Thoracic aorta (tissue), 2 donors: ENCODE measurements around the gene FBXO21. TPM values are rescaled to one million over a fixed set of nuclear protein-coding genes. Genes with fewer than 3 reads are reported as not detected.
"Not testable (repeated sequence)": the region's sequence is repeated elsewhere in the genome, so short reads cannot be mapped to it uniquely, and the experiment has no call there.

Source experiments
- ATAC-seq: fragments of 150-250 bp; one replicate; pipeline ENCODE4 v1.8.0; 2017; ENCODE audit warnings: low read depth; ENCODE audit not compliant: insufficient number of reproducible peaks, low FRiP score
- DNase-seq: peaks from one replicate; pipeline ENCODE4 v3.0.0-alpha.2; 2020; ENCODE audit warnings: low spot score
- H3K27ac ChIP-seq, 2 donors: fragments of 200-600 bp; sonication (generic); 1 replicate in 1 of 2; 2 replicates in 1 of 2; pipeline ENCODE4 v1.5.1; 2016; ENCODE audit warnings: mild to moderate bottlenecking in 2 of 2, moderate library complexity in 2 of 2
- H3K27me3 ChIP-seq: fragments of 200-600 bp; sonication (generic); replicated peaks from 2 replicates; pipeline ENCODE4 v1.6.0; 2016; ENCODE audit warnings: mild to moderate bottlenecking; ENCODE audit not compliant: insufficient read depth
- H3K36me3 ChIP-seq: fragments of 200-600 bp; sonication (generic); one replicate; pipeline ENCODE4 v1.5.1; 2016
- H3K4me1 ChIP-seq, 2 donors: fragments of 200-600 bp; sonication (generic); 1 replicate in 1 of 2; 2 replicates in 1 of 2; pipeline versions ENCODE4 v1.5.1 to v1.6.0; 2016; ENCODE audit warnings: low read depth in 2 of 2, mild to moderate bottlenecking in 1 of 2; ENCODE audit not compliant: control insufficient read depth in 1 of 2
- H3K4me3 ChIP-seq: fragments of 200-600 bp; sonication (generic); 2 replicates; pipeline ENCODE4 v1.5.1; 2016; ENCODE audit warnings: mild to moderate bottlenecking
- H3K9me3 ChIP-seq: fragments of 200-600 bp; sonication (generic); 2 replicates; pipeline ENCODE4 v1.5.1; 2016
- total RNA-seq, 2 donors: library from RNA; depleted of rRNA; stranded (reverse); fragments of >200 nt; gene quantifications; one replicate each; pipeline versions ENCODE4 v1.1.0 to v1.2.3, GENCODE V29; 2016
- TF ChIP-seq, protein P1 (sequence below): fragments of 200-600 bp; sonication (generic); IDR thresholded peaks from one replicate; pipeline ENCODE4 v1.5.1; 2019; ENCODE audit warnings: antibody characterized with exemption

FBXO21 gene
- total RNA-seq, 2 donors from 2014 or later, result 48.9 to 97.5 TPM

DNA sequence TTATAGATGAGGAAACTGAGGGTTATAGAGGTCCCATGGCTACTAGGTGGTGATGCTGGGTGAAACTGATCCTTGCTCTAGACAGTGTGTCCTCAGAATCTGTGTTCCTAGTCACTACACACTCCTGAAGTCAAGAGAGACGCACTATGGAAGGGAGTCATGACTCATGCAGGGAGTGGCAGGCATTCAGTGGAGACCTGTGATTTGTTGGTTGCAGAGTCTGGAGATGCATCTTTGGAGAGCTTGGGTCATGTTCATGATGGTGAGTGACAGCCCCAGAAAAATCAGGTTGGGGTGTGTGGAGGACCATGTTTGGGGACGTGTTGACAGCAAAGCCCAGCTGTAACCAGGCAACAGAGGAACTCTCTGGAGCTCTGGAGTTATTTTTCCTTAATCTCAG lies 38.0 kb upstream of the FBXO21 start:
- no peak overlapping the region for H3K4me3 ChIP-seq
- ATAC-seq, result no peak
- H3K27ac ChIP-seq, result no peak overlapping the region
- H3K36me3 ChIP-seq, result no peaks in the 10 kb centered on the region
- no peaks in the 10 kb centered on the region for H3K4me1 ChIP-seq
- TF ChIP-seq, protein P1, sequence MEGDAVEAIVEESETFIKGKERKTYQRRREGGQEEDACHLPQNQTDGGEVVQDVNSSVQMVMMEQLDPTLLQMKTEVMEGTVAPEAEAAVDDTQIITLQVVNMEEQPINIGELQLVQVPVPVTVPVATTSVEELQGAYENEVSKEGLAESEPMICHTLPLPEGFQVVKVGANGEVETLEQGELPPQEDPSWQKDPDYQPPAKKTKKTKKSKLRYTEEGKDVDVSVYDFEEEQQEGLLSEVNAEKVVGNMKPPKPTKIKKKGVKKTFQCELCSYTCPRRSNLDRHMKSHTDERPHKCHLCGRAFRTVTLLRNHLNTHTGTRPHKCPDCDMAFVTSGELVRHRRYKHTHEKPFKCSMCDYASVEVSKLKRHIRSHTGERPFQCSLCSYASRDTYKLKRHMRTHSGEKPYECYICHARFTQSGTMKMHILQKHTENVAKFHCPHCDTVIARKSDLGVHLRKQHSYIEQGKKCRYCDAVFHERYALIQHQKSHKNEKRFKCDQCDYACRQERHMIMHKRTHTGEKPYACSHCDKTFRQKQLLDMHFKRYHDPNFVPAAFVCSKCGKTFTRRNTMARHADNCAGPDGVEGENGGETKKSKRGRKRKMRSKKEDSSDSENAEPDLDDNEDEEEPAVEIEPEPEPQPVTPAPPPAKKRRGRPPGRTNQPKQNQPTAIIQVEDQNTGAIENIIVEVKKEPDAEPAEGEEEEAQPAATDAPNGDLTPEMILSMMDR, result no peak
- no peak for DNase-seq
- no peaks in the 10 kb centered on the region for H3K9me3 ChIP-seq
- H3K27me3 ChIP-seq, result no peaks in the 10 kb centered on the region

DNA sequence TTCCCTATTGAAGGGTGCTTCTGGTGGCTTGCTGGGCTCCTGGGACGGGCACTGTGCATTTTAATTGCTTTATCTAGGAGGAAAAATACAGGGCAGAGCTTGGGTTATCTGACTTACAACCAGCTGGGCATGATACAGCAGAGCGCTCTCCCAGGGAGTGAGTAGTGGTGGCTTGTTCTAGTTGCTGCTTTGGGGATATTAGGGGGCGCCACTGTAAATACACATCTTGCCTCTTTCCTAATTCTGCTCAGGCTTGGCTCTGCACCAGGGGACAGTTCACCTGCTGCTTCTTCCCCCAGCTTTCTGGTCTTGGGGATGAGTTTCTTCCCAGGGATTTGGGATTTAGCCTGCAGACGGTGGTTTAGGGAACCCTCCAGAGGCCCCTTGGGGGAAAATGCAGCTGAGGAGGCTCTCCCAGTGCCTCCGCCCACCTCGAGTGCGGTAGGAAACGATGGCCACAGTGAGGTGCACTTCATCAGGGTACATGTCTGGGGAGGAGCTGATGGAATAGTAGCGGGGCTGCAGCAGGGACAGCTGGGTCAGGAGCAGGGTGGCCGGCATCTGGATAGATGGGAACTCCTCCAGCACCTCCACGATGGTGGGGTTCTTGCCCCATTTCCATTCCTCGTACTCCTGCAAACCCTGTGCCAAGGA lies 36.9 kb upstream of the FBXO21 start:
- Histone ChIP-seq H3K36me3 (no peaks in the 10 kb centered on the region), H3K4me1 (no peaks in the 10 kb centered on the region), H3K27ac (no peak overlapping the region), H3K9me3 (no peaks in the 10 kb centered on the region), H3K4me3 (no peak overlapping the region), H3K27me3 (no peaks in the 10 kb centered on the region)
- TF ChIP-seq, protein P1, result no peak
- no peak for DNase-seq
- no peak for ATAC-seq

DNA sequence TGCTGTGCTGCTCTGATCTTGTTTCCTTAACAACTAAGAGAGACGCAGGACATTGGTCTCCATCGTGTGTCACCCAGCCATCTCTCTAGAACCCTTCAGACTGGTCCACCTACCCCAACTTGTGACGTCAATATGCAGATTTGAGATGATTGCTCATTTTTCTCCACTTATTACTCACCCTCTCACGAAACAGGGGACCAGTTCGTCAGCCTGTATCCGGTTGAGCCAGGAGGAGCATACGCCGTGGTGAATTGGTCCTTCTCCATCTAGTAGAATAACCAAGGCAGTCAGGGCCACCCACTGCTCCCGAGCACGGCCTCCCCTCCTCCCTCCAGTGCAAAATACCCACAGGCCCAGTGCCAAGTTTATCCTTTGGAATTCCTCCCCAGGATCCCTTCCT lies 36.2 kb upstream of the FBXO21 start:
- no peak overlapping the region for H3K4me3 ChIP-seq
- H3K27ac ChIP-seq, result no peak overlapping the region
- no peaks in the 10 kb centered on the region for H3K9me3 ChIP-seq
- TF ChIP-seq, protein P1, result no peak
- ATAC-seq, result no peak
- H3K27me3 ChIP-seq, result no peaks in the 10 kb centered on the region
- DNase-seq, result no peak
- H3K36me3 ChIP-seq, result no peaks in the 10 kb centered on the region
- H3K4me1 ChIP-seq, result no peaks in the 10 kb centered on the region

DNA sequence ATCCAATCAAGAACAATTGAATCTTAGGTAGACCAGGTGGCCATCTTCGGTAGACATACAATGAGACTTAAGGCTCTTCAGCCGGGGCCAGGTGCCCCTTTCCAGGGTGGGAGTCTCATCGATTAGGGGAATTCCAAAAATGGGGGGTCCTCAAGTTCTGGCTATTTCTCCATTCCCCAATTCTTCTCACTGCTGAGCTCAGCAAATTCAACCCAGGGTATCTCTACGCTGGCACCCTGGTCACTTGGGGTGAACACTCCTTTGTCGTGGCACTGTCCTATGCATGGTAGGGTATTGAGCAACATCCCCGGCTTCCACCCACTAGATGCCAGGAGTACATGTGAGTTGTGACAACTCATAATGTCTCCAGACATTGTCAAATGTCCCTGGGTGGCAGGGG lies 34.9 kb upstream of the FBXO21 start:
- Histone ChIP-seq H3K4me1 (no peaks in the 10 kb centered on the region), H3K27ac (no peak overlapping the region), H3K36me3 (no peaks in the 10 kb centered on the region), H3K27me3 (no peaks in the 10 kb centered on the region), H3K9me3 (no peaks in the 10 kb centered on the region), H3K4me3 (no peak overlapping the region)
- TF ChIP-seq, protein P1, result no peak
- no peak for DNase-seq
- no peak for ATAC-seq

DNA sequence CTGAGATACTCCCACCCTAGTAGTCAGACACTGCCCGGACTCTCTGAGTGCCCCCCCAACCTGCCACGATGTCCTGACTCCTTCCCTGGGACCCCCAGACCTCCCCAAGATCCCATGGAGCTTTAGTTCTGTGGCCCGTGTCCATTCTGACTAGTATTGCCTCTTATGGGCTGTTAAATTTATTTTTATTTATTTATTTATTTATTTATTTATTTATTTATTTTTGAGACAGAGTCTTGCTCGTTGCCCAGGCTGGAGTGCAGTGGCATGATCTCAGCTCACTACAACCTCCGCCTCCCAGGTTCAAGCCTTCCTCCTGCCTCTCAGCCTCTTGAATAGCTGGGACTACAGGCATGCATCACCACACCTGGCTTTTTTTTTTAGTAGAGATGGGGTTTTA lies 30.7 kb upstream of the FBXO21 start:
- not testable (repeated sequence) for H3K4me1 ChIP-seq, H3K27me3 ChIP-seq, H3K9me3 ChIP-seq, H3K4me3 ChIP-seq, ATAC-seq, H3K36me3 ChIP-seq, DNase-seq, H3K27ac ChIP-seq

DNA sequence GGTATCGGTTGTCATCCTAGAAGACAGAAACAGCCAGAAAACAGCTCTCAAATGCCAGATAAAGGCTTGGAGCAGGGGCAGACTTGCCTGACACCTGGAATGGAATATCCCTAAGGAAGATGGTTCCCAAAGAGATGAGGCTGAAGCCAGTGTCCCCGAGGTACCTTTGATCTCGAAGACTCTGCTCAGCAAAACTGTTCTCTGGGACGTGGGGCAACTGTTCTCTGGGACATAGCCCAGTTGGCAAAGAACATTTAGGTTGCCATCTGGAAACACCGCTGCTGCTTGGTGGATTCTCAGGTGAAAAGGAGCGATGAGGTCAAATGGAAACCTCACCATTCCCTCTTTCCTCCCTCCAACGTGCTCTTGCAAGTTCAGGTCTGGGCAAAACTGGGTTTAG lies 27.9 kb upstream of the FBXO21 start:
- ATAC-seq (no peak), DNase-seq (no peak)
- Histone ChIP-seq H3K27ac (no peak overlapping the region), H3K4me1 (no peaks in the 10 kb centered on the region), H3K36me3 (no peaks in the 10 kb centered on the region), H3K4me3 (no peak overlapping the region), H3K9me3 (no peaks in the 10 kb centered on the region), H3K27me3 (no peaks in the 10 kb centered on the region)
- TF ChIP-seq, protein P1, result no peak
